NK-92 treated with Interleukin-12 subunit alpha and Interleukin-12 subunit beta, amount 100 ng/mL, for 24 hours (cell line): Measurements from ENCODE around the gene TNS3.
"Not testable (repeated sequence)": the region's sequence is repeated elsewhere in the genome, so short reads cannot be mapped to it uniquely, and the experiment has no call there.

ENCODE experiments used
- DNase-seq: peaks from one replicate; lab custom pipeline; 2025; lab: John Stamatoyannopoulos, UW

The TNS3 gene

GRCh38 chr7:47472444-47473157 is 109.3 kb downstream of the TNS3 start:
- DNase-seq: no peak

DNA sequence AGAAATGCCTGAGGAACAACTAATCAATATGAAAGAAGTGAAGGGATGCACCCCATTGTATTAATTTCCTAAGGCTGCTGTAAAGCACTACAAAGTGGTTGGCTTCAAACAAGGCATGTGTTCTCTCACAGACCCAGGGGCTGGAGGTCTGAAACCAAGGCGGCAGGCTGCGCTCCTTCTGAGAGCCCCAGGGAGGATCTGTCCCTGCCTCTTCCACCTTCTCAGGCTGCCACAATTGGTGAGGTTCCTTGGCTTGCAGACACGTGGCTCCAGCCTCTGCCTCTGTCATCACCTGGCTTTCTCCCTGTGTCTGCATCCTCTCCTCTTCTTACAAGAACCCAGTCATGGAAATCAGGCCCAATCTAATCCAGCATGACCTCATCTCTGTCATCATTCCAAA is 110.1 kb downstream of the TNS3 start:
- DNase-seq: no peak

DNA sequence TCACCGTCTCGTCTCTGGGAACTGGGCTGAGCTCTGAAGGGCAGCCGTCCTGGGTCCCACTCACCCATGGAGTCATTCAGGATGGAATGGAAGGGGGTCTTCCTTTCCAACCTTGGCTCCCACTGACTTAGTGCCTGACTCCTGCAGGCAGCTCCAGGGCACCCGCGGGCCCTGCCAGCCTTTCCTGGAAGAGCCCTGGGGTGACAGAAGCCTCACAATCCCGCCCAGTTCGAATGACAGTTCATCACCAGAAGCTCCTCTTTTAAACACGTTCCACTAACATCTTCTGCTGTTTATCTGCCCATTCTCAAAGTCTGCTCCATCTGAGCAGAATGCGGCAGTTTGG is 110.6 kb downstream of the TNS3 start:
- no peak for DNase-seq

DNA sequence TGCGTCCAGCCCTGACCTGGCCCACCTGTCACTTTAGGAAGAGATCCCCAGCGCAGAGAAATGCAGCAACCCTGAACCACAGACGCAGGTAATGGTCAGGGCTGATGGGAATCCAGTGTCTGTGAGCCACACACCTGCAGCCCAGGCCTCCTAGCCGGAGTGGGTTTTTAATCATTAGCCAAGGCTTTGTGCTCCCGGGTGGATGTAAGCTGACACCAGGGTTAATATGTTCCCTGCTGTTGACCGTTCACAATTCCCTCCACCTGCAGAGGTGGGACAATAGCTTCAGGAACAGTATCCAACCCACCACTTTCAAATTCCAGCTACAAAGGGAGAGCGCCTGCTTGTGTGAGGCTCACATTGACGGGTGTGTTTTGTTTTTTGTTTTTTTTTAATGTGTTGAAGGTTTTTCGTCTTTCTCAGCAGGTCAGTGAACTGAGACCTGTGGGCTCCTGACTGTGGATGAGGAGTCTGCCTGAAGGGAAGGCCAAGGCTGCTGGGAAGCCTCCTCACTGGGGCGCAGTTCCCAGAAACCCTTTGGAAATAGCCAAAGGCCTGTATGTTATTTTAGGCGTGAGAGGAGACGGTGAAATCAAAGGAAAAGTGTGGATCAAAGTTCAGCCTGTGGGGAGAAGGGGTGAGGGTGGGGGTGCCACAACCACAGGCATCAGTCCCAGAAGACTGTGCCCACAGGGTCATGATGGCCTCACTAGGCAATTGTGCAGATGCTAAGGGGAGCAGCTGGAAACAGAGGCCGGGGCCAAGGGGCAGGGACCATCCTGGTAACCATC is 111.1 kb downstream of the TNS3 start:
- no peak for DNase-seq

DNA sequence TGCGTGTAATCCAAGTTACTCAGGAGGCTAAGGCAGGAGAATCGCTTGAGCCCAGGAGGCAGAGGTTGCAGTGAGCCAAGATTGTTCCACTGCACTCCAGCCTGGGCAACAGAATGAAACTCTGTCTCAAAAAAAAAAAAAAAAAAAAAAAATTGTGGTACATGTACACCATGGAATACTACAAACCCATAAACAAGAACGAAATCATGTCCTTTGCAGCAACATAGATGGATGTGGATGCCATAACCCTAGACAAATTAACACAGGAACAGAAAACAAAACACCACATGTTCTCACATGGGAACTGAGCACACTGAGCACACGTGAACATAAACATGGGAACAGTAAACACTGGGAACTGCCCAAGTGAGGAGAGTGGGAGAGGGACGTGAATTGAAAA is 112.1 kb downstream of the TNS3 start:
- not testable (repeated sequence) for DNase-seq

DNA sequence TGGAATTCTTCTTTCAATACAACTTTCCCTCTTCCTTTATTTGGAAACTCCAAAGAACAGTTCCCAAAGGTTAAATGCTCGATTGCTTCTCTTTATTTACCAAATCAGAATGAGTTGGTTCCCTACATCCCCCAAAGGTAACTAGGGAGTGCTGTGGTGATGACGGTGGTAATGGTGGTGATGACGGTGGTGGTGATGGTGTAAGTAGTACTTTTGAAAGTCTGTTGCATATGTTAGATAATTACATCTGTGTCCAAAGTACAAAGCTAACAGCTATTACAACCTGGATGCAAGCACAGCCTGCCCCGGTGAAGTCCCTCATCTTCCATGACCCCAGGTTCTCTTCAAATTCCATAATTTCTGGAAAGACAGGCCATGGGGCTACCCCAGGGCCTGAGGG is 115.1 kb downstream of the TNS3 start:
- no peak for DNase-seq

- no peak for DNase-seq
Observed at GRCh38 chr7:47465191-47465590, 116.7 kb downstream of the TNS3 start.

DNA sequence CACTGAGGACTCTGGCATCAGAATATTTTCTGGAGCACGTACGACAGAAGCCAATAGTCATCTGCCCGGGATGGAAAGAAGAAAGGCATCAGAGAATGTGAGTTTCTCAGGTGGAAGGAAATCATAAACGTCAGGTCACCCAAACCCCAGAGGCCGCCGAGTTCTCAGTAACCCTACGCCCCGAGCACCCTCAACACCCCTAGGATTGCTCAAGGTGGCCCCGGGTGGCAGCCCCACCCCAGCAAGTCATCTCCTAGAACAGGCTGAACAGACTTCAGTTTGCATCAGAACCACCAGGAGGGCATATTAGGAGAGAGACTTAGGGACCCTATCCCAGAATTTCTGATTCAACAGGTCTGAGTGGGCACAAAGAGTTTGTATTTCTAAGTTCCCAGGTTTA is 117.6 kb downstream of the TNS3 start:
- DNase-seq: no peak

- DNase-seq: no peak
Observed at GRCh38 chr7:47461746-47462145, 120.2 kb downstream of the TNS3 start.

DNA sequence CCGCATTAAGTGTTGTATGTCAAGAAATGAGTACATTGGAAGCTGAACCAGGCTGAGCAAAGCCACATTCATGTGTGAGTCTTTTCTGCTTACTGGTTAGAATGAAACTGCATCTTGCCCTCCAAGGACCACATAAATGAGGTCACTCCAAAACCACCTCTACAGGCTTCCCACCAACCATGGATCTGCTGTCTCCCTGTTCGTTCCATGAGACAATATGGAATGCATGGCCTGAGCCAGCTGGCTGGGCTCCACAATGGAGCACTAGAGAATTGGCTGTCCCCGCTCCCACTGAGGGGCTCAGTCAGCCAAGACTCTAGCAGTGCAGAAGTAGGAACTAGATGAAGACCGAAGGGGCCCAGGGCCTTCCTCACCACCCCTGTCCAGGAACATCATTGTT is 120.8 kb downstream of the TNS3 start:
- DNase-seq: no peak

DNA sequence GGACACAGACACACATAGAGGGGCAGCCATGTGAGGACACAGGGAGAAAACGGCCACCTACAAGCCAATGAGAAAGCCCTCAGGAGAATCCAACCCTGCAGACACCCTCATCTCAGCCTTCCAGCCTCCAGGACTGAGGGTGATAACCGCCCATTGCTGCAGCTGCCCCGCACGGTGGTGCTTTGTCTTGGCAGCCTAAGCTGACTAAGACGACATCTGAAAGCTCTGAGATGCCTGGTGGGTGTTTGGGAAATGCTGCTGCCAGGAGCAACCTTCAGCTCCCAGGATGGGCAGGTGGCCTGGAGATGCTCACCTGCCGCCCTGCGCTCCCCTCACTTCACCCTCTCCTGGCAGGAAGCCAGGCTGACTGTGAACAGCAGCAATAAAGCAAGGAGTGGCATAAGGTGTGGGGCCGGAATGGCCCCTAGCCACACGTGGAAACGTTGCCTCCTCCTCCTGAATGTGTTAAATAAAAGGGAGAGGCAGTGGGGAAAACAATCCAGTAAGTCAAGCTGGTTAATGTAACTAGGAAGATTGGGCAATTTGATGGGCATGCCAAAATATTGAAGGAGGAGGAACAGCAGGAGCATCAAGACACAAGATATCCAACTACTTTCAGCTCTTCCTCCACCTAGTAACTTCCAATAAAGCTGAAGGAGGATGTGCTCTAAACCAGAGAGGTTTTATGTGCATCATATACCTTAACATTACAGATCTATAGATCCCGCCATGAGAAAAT is 121.5 kb downstream of the TNS3 start:
- DNase-seq: no peak

DNA sequence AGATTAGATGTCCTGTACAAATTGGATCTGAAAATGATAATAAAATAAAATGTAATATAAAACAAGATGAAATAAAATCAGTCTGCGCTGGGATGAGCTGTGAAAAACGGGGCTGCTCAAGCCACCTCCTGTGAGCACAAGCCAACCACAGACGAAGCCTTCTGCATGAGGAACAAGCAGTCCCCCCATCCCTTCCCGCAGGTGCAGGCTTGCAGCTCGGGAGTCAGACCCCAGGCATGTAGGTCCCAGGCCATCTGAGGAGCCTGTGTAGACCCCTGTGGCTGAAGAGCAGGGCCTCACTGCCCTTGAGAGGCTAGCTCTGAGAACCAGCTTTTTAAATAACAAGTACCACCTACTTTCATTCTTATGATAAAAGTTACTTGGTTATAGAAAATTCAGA is 123.4 kb downstream of the TNS3 start:
- DNase-seq: no peak

DNA sequence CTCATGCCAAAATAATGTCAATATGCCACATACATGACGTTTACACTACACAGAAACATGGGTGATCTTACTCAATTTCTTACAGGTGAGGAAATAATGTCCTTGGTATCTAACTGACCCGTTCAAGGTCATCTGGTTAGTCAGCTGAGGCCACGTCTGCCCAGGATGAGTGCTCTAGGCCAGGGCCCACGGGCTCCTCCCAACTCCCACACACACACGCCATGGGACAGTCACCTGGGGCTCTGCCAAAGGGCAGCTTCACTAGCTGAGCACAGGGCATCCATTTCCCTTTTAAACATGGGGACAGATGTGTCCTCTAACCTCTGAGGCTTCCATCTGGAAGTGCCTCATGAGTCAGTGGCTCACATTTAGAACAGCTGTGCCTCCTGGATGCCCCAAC is 123.9 kb downstream of the TNS3 start:
- DNase-seq: no peak

- no peak for DNase-seq
Observed at GRCh38 chr7:47456210-47456955, 125.5 kb downstream of the TNS3 start.

DNA sequence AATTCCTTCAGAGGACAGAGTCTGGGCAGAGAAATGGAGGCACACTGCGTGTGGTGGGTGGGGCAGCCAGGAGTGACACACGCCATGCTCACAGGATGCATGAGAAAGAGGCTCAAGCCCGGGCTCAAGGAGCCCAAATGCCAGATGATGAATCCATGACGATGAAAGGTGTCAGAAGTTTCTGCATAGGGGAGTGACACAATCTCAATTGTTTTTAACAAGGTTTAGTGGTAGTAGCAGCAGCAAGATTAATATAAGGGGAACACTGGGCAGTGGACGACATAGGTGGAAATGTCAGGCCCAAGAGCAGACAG is 126.1 kb downstream of the TNS3 start:
- DNase-seq: no peak

DNA sequence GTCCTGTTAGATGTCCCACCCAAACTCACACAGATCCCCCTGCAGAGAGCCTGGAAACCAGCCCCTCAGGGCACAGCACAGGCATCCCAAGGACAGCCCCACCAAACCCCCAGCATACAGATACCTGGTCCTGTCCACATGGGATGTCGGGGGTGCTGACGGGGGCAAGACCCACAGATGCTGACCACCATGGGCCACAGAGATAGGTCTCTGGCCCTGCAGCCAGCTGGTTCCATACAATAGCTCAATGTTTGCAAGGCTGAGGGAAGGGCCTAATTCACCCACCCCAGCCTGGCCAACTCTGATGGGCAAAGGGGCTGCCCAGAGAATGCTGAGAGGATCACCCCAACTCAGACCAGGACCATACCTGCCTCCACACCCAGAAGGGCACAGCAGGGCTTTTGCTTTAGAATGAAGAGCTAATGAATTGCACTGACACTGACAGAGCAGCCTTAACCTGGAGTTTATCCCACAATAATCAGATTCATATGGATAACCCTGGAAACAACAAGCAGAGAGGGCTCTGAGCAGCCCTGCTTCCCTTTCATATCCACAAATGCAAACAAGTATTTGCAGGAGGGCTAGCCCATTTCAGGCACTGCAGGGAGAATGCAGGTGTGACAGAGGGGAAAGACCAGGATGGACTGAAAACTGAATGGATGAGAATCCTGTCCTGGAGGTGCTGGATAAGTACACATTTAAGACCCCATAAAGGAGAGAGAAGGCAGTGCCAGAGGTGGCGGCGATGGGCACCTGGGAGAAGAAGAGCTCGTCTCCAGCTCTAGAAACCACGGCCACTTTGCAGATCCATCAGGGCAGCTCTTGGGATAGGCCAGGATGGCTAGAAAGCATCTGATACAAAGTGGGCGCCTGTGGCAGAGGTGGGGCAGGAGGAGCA is 126.7 kb downstream of the TNS3 start:
- no peak for DNase-seq

GRCh38 chr7:47454069-47454973 is 127.6 kb downstream of the TNS3 start:
- no peak for DNase-seq

- no peak for DNase-seq
Observed at GRCh38 chr7:47453093-47454061, 128.5 kb downstream of the TNS3 start.

- no peak for DNase-seq
Observed at GRCh38 chr7:47452715-47453092, 129.2 kb downstream of the TNS3 start.
